Measurements from ENCODE around the gene HOPX.
"Not testable (repeated sequence)": the region's sequence is repeated elsewhere in the genome, so short reads cannot be mapped to it uniquely, and the experiment has no call there.

The HOPX gene

GRCh38 chr4:56681158-56681852 is at the start of gene HOPX:
Gene HOPX, minus strand, starts transcription at chr4:56681296. Its CDS starts 23,480 bp downstream, at chr4:56657816.
- DNase-seq: no peak

GRCh38 chr4:56730097-56730496 is 49.0 kb upstream of the HOPX start:
- no peak for DNase-seq
- intact Hi-C loops (cut with DNase I): no loop called here

More at GRCh38 chr4:56681158-56681852, at the start of gene HOPX:
- intact Hi-C loops (cut with DNase I): no loop called here

GRCh38 chr4:56728512-56728911 is 47.4 kb upstream of the HOPX start:
- peak in 5 of 10 donors; percentile 18 to 83 (median 31) for DNase-seq
- intact Hi-C loops (cut with DNase I): no loop called here

GRCh38 chr4:56727150-56727549 is 46.1 kb upstream of the HOPX start:
- DNase-seq: no peak
- intact Hi-C loops (cut with DNase I): no loop called here

GRCh38 chr4:56726593-56726992 is 45.5 kb upstream of the HOPX start:
- intact Hi-C loops (cut with DNase I): not testable (repeated sequence)

GRCh38 chr4:56723659-56724230 is 42.6 kb upstream of the HOPX start:
- intact Hi-C loops (cut with DNase I): no loop called here
- DNase-seq: no peak

More at GRCh38 chr4:56726593-56726992, 45.5 kb upstream of the HOPX start:
- not testable (repeated sequence) for DNase-seq

- no peak for DNase-seq
- intact Hi-C loops (cut with DNase I): no loop called here
Measured at GRCh38 chr4:56723201-56723605, 42.1 kb upstream of the HOPX start.

GRCh38 chr4:56708146-56708545 is 27.1 kb upstream of the HOPX start:
- DNase-seq: no peak
- intact Hi-C loops (cut with DNase I): no loop called here

GRCh38 chr4:56705966-56706365 is 24.9 kb upstream of the HOPX start:
- intact Hi-C loops (cut with DNase I): no loop called here
- DNase-seq: no peak

GRCh38 chr4:56705334-56705733 is 24.2 kb upstream of the HOPX start:
- intact Hi-C loops (cut with DNase I): no loop called here
- DNase-seq: no peak

GRCh38 chr4:56704089-56704871 is 23.2 kb upstream of the HOPX start:
- peak in 1 of 10 donors; percentile 12 for DNase-seq
- intact Hi-C loops (cut with DNase I): no loop called here

- intact Hi-C loops (cut with DNase I): no loop called here
Measured at GRCh38 chr4:56703378-56703777, 22.3 kb upstream of the HOPX start.

GRCh38 chr4:56701644-56702043 is 20.5 kb upstream of the HOPX start:
- DNase-seq: no peak
- intact Hi-C loops (cut with DNase I): no loop called here

More at GRCh38 chr4:56703378-56703777, 22.3 kb upstream of the HOPX start:
- DNase-seq: no peak

- intact Hi-C loops (cut with DNase I): no loop called here
- DNase-seq: no peak
Measured at GRCh38 chr4:56701161-56701480, 20.0 kb upstream of the HOPX start.

- intact Hi-C loops (cut with DNase I): no loop called here
- no peak for DNase-seq
Measured at GRCh38 chr4:56699537-56700105, 18.5 kb upstream of the HOPX start.

GRCh38 chr4:56698329-56698728 is 17.2 kb upstream of the HOPX start:
- intact Hi-C loops (cut with DNase I): no loop called here
- DNase-seq: no peak

GRCh38 chr4:56696056-56696455 is 15.0 kb upstream of the HOPX start:
- no peak for DNase-seq
- intact Hi-C loops (cut with DNase I): no loop called here

- DNase-seq; intact Hi-C loops (cut with DNase I): not testable (repeated sequence)
Measured at GRCh38 chr4:56693476-56693875, 12.4 kb upstream of the HOPX start.

- intact Hi-C loops (cut with DNase I): no loop called here
- no peak for DNase-seq
Measured at GRCh38 chr4:56692576-56692975, 11.5 kb upstream of the HOPX start.

GRCh38 chr4:56691425-56691824 is 10.3 kb upstream of the HOPX start:
- DNase-seq: no peak
- intact Hi-C loops (cut with DNase I): no loop called here

- no peak for DNase-seq
- intact Hi-C loops (cut with DNase I): no loop called here
Measured at GRCh38 chr4:56690393-56690792, 9.3 kb upstream of the HOPX start.
